ENCODE data around the gene ARF5.

ARF5 gene

DNA sequence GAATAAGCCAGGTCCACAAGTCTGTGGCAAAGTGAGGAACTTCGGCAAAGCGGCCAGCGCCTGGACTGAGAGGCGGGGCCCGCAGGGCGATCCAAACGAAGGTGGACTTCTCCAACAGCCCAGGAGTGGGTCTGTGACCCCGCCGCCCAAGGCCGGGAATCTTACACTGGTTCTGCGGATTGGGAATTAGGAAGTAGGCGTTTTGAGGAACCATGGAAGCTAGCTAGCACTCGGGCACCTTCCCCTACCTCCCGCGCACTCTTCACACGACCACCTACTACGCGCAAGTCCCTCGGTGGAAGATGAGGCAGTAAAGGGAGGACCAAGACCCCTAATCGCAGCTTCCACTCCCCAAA, 570 bp upstream of the ARF5 start:
- Histone ChIP-seq H3K4me3 (ENCODE audit: low read length) (peak overlapping the region; percentile 83), H3K79me2 (ENCODE audit: control insufficient read depth, low read length) (peaks cover 43% of the 10 kb centered on the region), H3K4me2 (ENCODE audit: low read length) (peak overlapping the region; percentile 82), H3K9me2 (replicated peaks; ENCODE audit: control insufficient read depth, low read length) (no peaks in the 10 kb centered on the region), H3K27ac (ENCODE audit: low read depth, low read length) (no peak overlapping the region), H4K20me1 (ENCODE audit: control insufficient read depth, insufficient read depth, low read depth, low read length) (peaks cover 26% of the 10 kb centered on the region; the same call in 1 of the 2 replicates), H3K9me3 (ENCODE audit: control insufficient read depth, insufficient read depth, low read length) (no peaks in the 10 kb centered on the region), H3K36me3 (ENCODE audit: control insufficient read depth, low read length) (peaks cover 40% of the 10 kb centered on the region), H3K27me3 (ENCODE audit: control insufficient read depth, low read length) (no peaks in the 10 kb centered on the region), H3K4me1 (ENCODE audit: control insufficient read depth, low read length) (peaks cover 37% of the 10 kb centered on the region), H3F3A (ENCODE audit: control insufficient read depth, insufficient read depth) (peaks cover 8% of the 10 kb centered on the region)
- TF ChIP-seq, protein P1, sequence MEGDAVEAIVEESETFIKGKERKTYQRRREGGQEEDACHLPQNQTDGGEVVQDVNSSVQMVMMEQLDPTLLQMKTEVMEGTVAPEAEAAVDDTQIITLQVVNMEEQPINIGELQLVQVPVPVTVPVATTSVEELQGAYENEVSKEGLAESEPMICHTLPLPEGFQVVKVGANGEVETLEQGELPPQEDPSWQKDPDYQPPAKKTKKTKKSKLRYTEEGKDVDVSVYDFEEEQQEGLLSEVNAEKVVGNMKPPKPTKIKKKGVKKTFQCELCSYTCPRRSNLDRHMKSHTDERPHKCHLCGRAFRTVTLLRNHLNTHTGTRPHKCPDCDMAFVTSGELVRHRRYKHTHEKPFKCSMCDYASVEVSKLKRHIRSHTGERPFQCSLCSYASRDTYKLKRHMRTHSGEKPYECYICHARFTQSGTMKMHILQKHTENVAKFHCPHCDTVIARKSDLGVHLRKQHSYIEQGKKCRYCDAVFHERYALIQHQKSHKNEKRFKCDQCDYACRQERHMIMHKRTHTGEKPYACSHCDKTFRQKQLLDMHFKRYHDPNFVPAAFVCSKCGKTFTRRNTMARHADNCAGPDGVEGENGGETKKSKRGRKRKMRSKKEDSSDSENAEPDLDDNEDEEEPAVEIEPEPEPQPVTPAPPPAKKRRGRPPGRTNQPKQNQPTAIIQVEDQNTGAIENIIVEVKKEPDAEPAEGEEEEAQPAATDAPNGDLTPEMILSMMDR (IDR thresholded peaks at IDR 0.05; ENCODE audit: low read depth, low read length, poor library complexity, severe bottlenecking) = no peak
- no peak for TF ChIP-seq EZH2phosphoT487 (IDR thresholded peaks at IDR 0.05; ENCODE audit: borderline replicate concordance, low read length)

DNA sequence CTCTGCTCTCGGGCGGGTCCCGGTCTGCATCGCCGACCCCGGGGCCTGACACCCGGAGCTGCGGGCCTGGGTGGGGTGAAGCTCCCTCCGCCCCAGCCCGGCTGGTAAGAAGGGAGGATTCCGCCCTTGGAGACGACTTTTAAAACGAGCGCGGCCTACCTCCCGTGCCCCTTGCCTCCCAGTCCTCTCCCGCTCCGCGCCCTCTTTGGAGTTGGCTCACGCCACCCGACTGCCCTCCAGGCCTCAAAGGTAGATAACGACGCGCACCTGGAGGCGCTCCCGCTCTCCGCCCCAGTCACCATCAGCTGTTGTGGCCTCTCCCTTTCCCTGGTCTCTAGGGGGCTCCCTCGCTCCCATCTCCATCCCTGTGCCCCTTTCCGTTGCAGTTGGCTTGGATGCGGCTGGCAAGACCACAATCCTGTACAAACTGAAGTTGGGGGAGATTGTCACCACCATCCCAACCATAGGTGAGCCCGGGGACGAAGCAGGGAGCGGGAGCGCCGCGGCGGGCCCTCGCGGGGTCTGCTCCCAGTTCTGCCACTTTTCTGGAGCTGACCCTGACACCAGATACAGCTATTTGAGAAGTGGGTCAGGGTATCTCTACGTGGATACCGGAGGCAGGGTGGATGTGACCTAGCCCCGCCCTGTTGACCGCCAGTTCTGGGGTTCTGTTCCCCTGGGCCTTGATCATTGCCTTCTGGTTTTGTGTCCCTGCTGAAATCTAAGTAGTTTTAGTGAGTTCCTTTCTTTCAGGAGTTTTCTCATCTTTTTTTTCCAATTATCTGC, 679 bp downstream of the ARF5 start:
- TF ChIP-seq, protein P1 (IDR thresholded peaks at IDR 0.05; ENCODE audit: low read depth, low read length, poor library complexity, severe bottlenecking) = peak; percentile 77
- no peak for TF ChIP-seq EZH2phosphoT487 (IDR thresholded peaks at IDR 0.05; ENCODE audit: borderline replicate concordance, low read length)
- Histone ChIP-seq H3K36me3 (ENCODE audit: control insufficient read depth, low read length) (peaks cover 27% of the 10 kb centered on the region), H3K27ac (ENCODE audit: low read depth, low read length) (peak overlapping the region; percentile 30), H3K9me3 (ENCODE audit: control insufficient read depth, insufficient read depth, low read length) (no peaks in the 10 kb centered on the region), H4K20me1 (ENCODE audit: control insufficient read depth, insufficient read depth, low read depth, low read length) (peaks cover 16% of the 10 kb centered on the region; the same call in 1 of the 2 replicates), H3F3A (ENCODE audit: control insufficient read depth, insufficient read depth) (peaks cover 8% of the 10 kb centered on the region), H3K4me3 (ENCODE audit: low read length) (peak overlapping the region; percentile 83), H3K9me2 (replicated peaks; ENCODE audit: control insufficient read depth, low read length) (no peaks in the 10 kb centered on the region), H3K27me3 (ENCODE audit: control insufficient read depth, low read length) (no peaks in the 10 kb centered on the region), H3K4me1 (ENCODE audit: control insufficient read depth, low read length) (peaks cover 32% of the 10 kb centered on the region), H3K79me2 (ENCODE audit: control insufficient read depth, low read length) (peaks cover 30% of the 10 kb centered on the region), H3K4me2 (ENCODE audit: low read length) (peak overlapping the region; percentile 82)

DNA sequence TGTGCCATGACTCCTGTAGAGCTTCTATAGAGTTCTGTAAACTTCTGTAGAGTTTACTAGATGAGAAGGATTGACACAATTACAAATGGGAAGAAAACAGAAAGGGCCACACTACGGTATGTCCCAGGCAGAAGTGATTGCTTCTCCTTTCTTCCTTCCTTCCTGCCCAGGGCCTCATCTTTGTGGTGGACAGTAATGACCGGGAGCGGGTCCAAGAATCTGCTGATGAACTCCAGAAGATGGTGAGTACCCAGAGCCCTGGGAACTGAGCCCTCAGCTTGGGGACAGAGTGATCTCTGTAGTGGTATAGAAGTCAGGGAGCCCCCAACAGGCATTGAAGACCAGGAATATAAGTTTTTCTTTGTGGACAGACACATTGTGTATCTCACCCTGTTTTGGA, 1.7 kb downstream of the ARF5 start:
- Histone ChIP-seq H3K9me2 (replicated peaks; ENCODE audit: control insufficient read depth, low read length) (no peaks in the 10 kb centered on the region), H3K27me3 (ENCODE audit: control insufficient read depth, low read length) (no peaks in the 10 kb centered on the region), H3F3A (ENCODE audit: control insufficient read depth, insufficient read depth) (peaks cover 8% of the 10 kb centered on the region), H3K9me3 (ENCODE audit: control insufficient read depth, insufficient read depth, low read length) (no peaks in the 10 kb centered on the region), H3K4me3 (ENCODE audit: low read length) (no peak overlapping the region), H4K20me1 (ENCODE audit: control insufficient read depth, insufficient read depth, low read depth, low read length) (peaks cover 8% of the 10 kb centered on the region; the same call in 1 of the 2 replicates), H3K36me3 (ENCODE audit: control insufficient read depth, low read length) (peaks cover 23% of the 10 kb centered on the region), H3K27ac (ENCODE audit: low read depth, low read length) (no peak overlapping the region), H3K79me2 (ENCODE audit: control insufficient read depth, low read length) (peaks cover 20% of the 10 kb centered on the region), H3K4me1 (ENCODE audit: control insufficient read depth, low read length) (peaks cover 22% of the 10 kb centered on the region), H3K4me2 (ENCODE audit: low read length) (no peak overlapping the region)
- no peak for TF ChIP-seq EZH2phosphoT487 (IDR thresholded peaks at IDR 0.05; ENCODE audit: borderline replicate concordance, low read length)
- TF ChIP-seq, protein P1 (IDR thresholded peaks at IDR 0.05; ENCODE audit: low read depth, low read length, poor library complexity, severe bottlenecking) = no peak

All from DOHH2 (cell line).